Upper lobe of left lung (tissue), 4 donors: ENCODE data around the gene YPEL1.

Experiments used
- CTCF ChIP-seq, 6 experiments: fragments of 450-650 bp in 4 of 6; fragments of 200-600 bp in 2 of 6; sonication (generic) in 2 of 6; IDR thresholded peaks; one replicate each; pipeline ENCODE4 v1.5.1; 2016 to 2019; ENCODE audit warnings: antibody characterized with exemption in 6 of 6
- POLR2A ChIP-seq, 4 donors: fragments of 450-650 bp; IDR thresholded peaks; one replicate each; pipeline ENCODE4 v1.5.1; 2016 to 2017; ENCODE audit warnings: antibody characterized with exemption in 4 of 4, mild to moderate bottlenecking in 2 of 4
- POLR2AphosphoS5 ChIP-seq, 2 donors: sonication (generic); formaldehyde crosslinking; IDR thresholded peaks; one replicate each; pipeline ENCODE4 v1.5.1; 2017; ENCODE audit warnings: antibody characterized with exemption in 2 of 2

- TF ChIP-seq POLR2A (IDR thresholded peaks at IDR 0.05) (no peak), CTCF (IDR thresholded peaks at IDR 0.05) (no peak), POLR2AphosphoS5 (IDR thresholded peaks at IDR 0.05) (no peak)
Measured at GRCh38 chr22:21677606-21678443, 57.8 kb downstream of the YPEL1 start.
